Esophagus muscularis mucosa (tissue), 4 donors: Measurements from ENCODE around the gene PDGFD. TPM values are rescaled to one million over a fixed set of nuclear protein-coding genes. Genes with fewer than 3 reads are reported as not detected.

Source experiments
- DNase-seq: peaks from one replicate; pipeline ENCODE4 v3.0.0-alpha.2; 2017; ENCODE audit errors: extremely low spot score
- H3K27ac ChIP-seq, 4 donors: fragments of 200-600 bp; sonication (generic); replicated peaks in 1 of 4; 1 replicate in 3 of 4; 2 replicates in 1 of 4; pipeline ENCODE4 v1.5.1; 2016 to 2019; ENCODE audit warnings: mild to moderate bottlenecking in 1 of 4
- H3K27me3 ChIP-seq, 4 donors: fragments of 200-600 bp; sonication (generic); one replicate each; pipeline versions ENCODE4 v1.5.1 to v1.6.0; 2016 to 2019
- H3K36me3 ChIP-seq, 4 donors: fragments of 200-600 bp; sonication (generic); one replicate each; pipeline ENCODE4 v1.5.1; 2016 to 2019
- H3K4me1 ChIP-seq, 4 donors: fragments of 200-600 bp; sonication (generic); one replicate each; pipeline ENCODE4 v1.5.1; 2016 to 2019
- H3K4me3 ChIP-seq, 4 donors: fragments of 200-600 bp; sonication (generic); 1 replicate in 2 of 4; 2 replicates in 2 of 4; pipeline ENCODE4 v1.5.1; 2016 to 2019; ENCODE audit warnings: mild to moderate bottlenecking in 4 of 4, moderate library complexity in 1 of 4
- H3K9me3 ChIP-seq, 4 donors: fragments of 200-600 bp; sonication (generic); 1 replicate in 3 of 4; 2 replicates in 1 of 4; pipeline ENCODE4 v1.5.1; 2016 to 2019
- EP300 ChIP-seq: sonication (generic); formaldehyde crosslinking; IDR thresholded peaks from one replicate; pipeline ENCODE4 v1.6.1; 2017; ENCODE audit warnings: antibody characterized with exemption
- POLR2A ChIP-seq: fragments of 450-650 bp; IDR thresholded peaks from one replicate; pipeline ENCODE4 v1.6.1; 2017; ENCODE audit warnings: antibody characterized with exemption, moderate library complexity, mild to moderate bottlenecking, low read depth
- POLR2AphosphoS5 ChIP-seq, 2 donors: sonication (generic); formaldehyde crosslinking; IDR thresholded peaks; one replicate each; pipeline ENCODE4 v1.6.1; 2017; ENCODE audit warnings: antibody characterized with exemption in 2 of 2
- WGBS: methylation state at CpG from one replicate; pipeline ENCODE4 v1.1.5; 2018; 5-methylcytosine and 5-hydroxymethylcytosine counted together
- intact Hi-C: fragments of 100-400 bp; cut with DNase I; formaldehyde crosslinking; loops from one replicate; pipeline ENCODE4 v1.15.1; 2023
- total RNA-seq, 4 donors: library from RNA; depleted of rRNA; stranded (reverse); fragments of >200 nt; gene quantifications; one replicate each; pipeline versions ENCODE4 v1.1.0 to v1.2.1, GENCODE V29; 2016
- TF ChIP-seq, protein P1 (sequence below), 3 experiments: fragments of 200-600 bp in 2 of 3; fragments of 450-650 bp in 1 of 3; sonication (generic) in 2 of 3; IDR thresholded peaks; one replicate each; pipeline ENCODE4 v1.5.1; 2017 to 2019; ENCODE audit warnings: antibody characterized with exemption in 3 of 3, mild to moderate bottlenecking in 2 of 3, moderate library complexity in 1 of 3

Gene PDGFD
- total RNA-seq, 4 donors from 2014 or later: 4.2 to 8.6 (median 6.5) TPM

- peaks cover 0 to 8% (median 4%) of the 10 kb centered on the region in 4 donors for H3K9me3 ChIP-seq
- H3K4me1 ChIP-seq: no peaks in the 10 kb centered on the region
- H3K36me3 ChIP-seq: no peaks in the 10 kb centered on the region
- no peak overlapping the region for H3K27ac ChIP-seq
- H3K4me3 ChIP-seq: no peak overlapping the region
- TF ChIP-seq POLR2AphosphoS5 (IDR thresholded peaks at IDR 0.05) (no peak), POLR2A (no peak), EP300 (no peak)
- TF ChIP-seq, protein P1, sequence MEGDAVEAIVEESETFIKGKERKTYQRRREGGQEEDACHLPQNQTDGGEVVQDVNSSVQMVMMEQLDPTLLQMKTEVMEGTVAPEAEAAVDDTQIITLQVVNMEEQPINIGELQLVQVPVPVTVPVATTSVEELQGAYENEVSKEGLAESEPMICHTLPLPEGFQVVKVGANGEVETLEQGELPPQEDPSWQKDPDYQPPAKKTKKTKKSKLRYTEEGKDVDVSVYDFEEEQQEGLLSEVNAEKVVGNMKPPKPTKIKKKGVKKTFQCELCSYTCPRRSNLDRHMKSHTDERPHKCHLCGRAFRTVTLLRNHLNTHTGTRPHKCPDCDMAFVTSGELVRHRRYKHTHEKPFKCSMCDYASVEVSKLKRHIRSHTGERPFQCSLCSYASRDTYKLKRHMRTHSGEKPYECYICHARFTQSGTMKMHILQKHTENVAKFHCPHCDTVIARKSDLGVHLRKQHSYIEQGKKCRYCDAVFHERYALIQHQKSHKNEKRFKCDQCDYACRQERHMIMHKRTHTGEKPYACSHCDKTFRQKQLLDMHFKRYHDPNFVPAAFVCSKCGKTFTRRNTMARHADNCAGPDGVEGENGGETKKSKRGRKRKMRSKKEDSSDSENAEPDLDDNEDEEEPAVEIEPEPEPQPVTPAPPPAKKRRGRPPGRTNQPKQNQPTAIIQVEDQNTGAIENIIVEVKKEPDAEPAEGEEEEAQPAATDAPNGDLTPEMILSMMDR (IDR thresholded peaks at IDR 0.05): no peak
- intact Hi-C loops: no loop called here
- no peak for DNase-seq
- no peaks in the 10 kb centered on the region for H3K27me3 ChIP-seq
Observed at GRCh38 chr11:103889679-103890078, 274.3 kb downstream of the PDGFD start.

DNA sequence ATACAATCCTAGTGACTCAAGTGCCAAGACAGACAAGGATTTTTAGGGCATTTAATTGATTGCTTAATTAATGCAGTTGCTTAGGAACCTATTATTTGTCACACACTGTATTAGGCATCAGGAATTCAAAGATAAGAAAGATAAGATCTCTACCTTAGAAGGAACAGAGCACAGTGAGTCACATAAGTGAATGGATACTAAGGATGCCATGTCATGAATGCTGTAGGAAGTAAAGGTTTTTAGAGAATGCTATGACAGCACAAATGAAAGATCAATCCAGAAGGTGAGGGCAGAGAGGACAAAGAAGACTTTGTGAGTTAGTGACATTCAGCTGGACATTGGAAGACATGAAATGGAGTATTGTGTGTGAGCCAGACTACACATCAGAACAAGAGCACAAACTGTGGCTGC, 275.4 kb downstream of the PDGFD start:
- intact Hi-C loops: no loop called here
- H3K36me3 ChIP-seq: no peaks in the 10 kb centered on the region
- no peaks in the 10 kb centered on the region for H3K27me3 ChIP-seq
- no peak overlapping the region for H3K4me3 ChIP-seq
- peaks cover 0 to under 1% (median 0%) of the 10 kb centered on the region in 4 donors for H3K4me1 ChIP-seq
- no peak overlapping the region for H3K27ac ChIP-seq
- no peak for TF ChIP-seq POLR2A
- TF ChIP-seq, protein P1 (IDR thresholded peaks at IDR 0.05): no peak
- TF ChIP-seq POLR2AphosphoS5 (IDR thresholded peaks at IDR 0.05): no peak
- DNase-seq: no peak
- H3K9me3 ChIP-seq: peaks cover 0 to 8% (median 4%) of the 10 kb centered on the region in 4 donors

GRCh38 chr11:103887001-103887658, 276.8 kb downstream of the PDGFD start:
- TF ChIP-seq POLR2A: no peak
- TF ChIP-seq POLR2AphosphoS5 (IDR thresholded peaks at IDR 0.05): no peak
- no peak for TF ChIP-seq EP300
- TF ChIP-seq, protein P1 (IDR thresholded peaks at IDR 0.05): no peak
- intact Hi-C loops: no loop called here
- Histone ChIP-seq H3K4me3 (no peak overlapping the region), H3K27me3 (no peaks in the 10 kb centered on the region), H3K4me1 (peaks cover 0 to 15% (median 3%) of the 10 kb centered on the region in 4 donors), H3K36me3 (no peaks in the 10 kb centered on the region), H3K9me3 (peaks cover 0 to 8% (median 4%) of the 10 kb centered on the region in 4 donors), H3K27ac (no peak overlapping the region)
- DNase-seq: peak; percentile 66
- WGBS: 45% methylated on average over 5 of the region's 6 CpGs

DNA sequence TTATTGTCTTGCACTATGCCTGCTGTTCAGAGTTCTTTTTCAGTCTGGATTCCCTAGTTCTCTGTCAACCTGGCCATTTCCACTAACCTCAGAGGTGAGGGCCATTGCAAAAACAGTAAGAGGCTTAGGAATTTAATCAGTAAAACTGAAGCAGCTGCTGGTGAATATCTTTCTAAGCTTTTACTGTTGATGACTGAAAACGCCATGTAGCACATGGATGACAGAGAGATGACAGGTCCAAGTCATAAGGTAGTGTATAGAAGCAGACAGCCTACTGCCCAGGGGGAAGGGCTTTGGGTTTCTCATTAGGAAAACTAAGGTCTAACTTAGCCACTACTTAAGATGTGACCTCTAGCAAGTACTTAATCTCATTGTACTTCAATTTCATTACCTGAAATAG, 280.1 kb downstream of the PDGFD start:
- H3K27me3 ChIP-seq: no peaks in the 10 kb centered on the region
- no peak overlapping the region for H3K27ac ChIP-seq
- intact Hi-C loops: no loop called here
- H3K9me3 ChIP-seq: no peaks in the 10 kb centered on the region
- peaks cover 0 to 31% (median 12%) of the 10 kb centered on the region in 4 donors for H3K4me1 ChIP-seq
- H3K36me3 ChIP-seq: no peaks in the 10 kb centered on the region
- no peak for TF ChIP-seq POLR2A
- no peak for TF ChIP-seq POLR2AphosphoS5 (IDR thresholded peaks at IDR 0.05)
- no peak for TF ChIP-seq EP300
- TF ChIP-seq, protein P1 (IDR thresholded peaks at IDR 0.05): no peak
- H3K4me3 ChIP-seq: no peak overlapping the region
- WGBS: 100% methylated on average over 1 of the region's 1 CpG
- no peak for DNase-seq

- Histone ChIP-seq H3K4me3 (no peak overlapping the region), H3K27me3 (no peaks in the 10 kb centered on the region), H3K4me1 (peaks cover 0 to 36% (median 13%) of the 10 kb centered on the region in 4 donors), H3K9me3 (no peaks in the 10 kb centered on the region), H3K27ac (peak overlapping the region in 1 of 4 donors; percentile 1), H3K36me3 (no peaks in the 10 kb centered on the region)
- WGBS: 91% methylated on average over 2 of the region's 2 CpGs
- no peak for DNase-seq
- TF ChIP-seq, protein P1 (IDR thresholded peaks at IDR 0.05): no peak
- TF ChIP-seq EP300 (no peak), POLR2AphosphoS5 (IDR thresholded peaks at IDR 0.05) (no peak), POLR2A (no peak)
- intact Hi-C loops: no loop called here
Observed at GRCh38 chr11:103883291-103883690, 280.7 kb downstream of the PDGFD start.
